ENCODE data around the gene SLC38A3. TPM values are rescaled to one million over a fixed set of nuclear protein-coding genes. Genes with fewer than 3 reads are reported as not detected.

Gene SLC38A3
- total and polyA plus RNA-seq, 2 experiments from 2014 or later, result 24.7 to 56.6 TPM

DNA sequence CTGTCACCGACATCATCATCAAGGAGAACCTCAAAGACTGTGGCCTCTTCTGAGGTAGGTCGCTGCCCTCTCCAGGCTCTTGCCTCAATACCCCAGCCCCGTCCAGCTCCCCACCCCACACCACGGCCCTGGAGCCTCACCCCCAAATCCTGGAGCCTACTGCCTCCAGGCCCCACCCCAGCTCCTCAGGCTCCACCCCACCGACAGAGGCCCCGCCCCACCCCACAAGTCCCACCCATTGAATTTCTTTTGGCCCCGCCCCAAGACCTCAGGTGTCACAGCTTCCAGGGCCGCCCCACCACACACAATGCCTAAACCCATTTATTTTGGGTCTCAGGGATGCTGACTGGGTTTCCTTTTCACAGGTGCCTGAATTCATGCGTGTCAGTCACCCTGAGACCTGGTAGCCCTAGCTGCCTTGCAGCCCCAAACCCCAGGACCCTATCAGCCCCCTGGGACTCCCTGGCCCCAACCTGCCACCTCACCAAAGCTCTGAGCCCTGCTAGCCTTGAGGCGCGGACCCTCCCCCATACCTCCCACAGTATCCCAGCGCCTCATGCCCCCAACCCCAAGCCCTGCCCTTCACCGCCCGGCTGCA lies 10.1 kb upstream of the SLC38A3 start:
- no peaks in the 10 kb centered on the region for H3K4me1 ChIP-seq (ENCODE audit: insufficient read depth)
- TF ChIP-seq, protein P1, sequence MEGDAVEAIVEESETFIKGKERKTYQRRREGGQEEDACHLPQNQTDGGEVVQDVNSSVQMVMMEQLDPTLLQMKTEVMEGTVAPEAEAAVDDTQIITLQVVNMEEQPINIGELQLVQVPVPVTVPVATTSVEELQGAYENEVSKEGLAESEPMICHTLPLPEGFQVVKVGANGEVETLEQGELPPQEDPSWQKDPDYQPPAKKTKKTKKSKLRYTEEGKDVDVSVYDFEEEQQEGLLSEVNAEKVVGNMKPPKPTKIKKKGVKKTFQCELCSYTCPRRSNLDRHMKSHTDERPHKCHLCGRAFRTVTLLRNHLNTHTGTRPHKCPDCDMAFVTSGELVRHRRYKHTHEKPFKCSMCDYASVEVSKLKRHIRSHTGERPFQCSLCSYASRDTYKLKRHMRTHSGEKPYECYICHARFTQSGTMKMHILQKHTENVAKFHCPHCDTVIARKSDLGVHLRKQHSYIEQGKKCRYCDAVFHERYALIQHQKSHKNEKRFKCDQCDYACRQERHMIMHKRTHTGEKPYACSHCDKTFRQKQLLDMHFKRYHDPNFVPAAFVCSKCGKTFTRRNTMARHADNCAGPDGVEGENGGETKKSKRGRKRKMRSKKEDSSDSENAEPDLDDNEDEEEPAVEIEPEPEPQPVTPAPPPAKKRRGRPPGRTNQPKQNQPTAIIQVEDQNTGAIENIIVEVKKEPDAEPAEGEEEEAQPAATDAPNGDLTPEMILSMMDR (IDR thresholded peaks at IDR 0.05; ENCODE audit: poor library complexity), result no peak
- no peak for TF ChIP-seq EZH2 (IDR thresholded peaks at IDR 0.05; ENCODE audit: borderline replicate concordance)
- no peak for TF ChIP-seq EZH2phosphoT487 (IDR thresholded peaks at IDR 0.05; ENCODE audit: low read depth, severe bottlenecking, unreplicated experiment)
- no peak overlapping the region for H3K4me3 ChIP-seq
- 81% methylated on average over 9 of the region's 14 CpGs for WGBS (ENCODE audit: low lambda C conversion rate, missing lambda C conversion rate)
- H3K9me3 ChIP-seq (ENCODE audit: low read depth), result no peaks in the 10 kb centered on the region
- no peaks in the 10 kb centered on the region for H3K36me3 ChIP-seq (replicated peaks; ENCODE audit: insufficient read depth, low read depth)
- no peak overlapping the region for H2AFZ ChIP-seq
- peaks cover 3% of the 10 kb centered on the region for H3K27me3 ChIP-seq
- peak; percentile 52 for DNase-seq (ENCODE audit: low spot score)
- no peaks in the 10 kb centered on the region for H3K79me2 ChIP-seq
- H4K20me1 ChIP-seq (ENCODE audit: insufficient read depth, poor library complexity, severe bottlenecking), result no peaks in the 10 kb centered on the region
- H3K4me2 ChIP-seq, result peak overlapping the region; percentile 68
- no peaks in the 10 kb centered on the region for H3K9me2 ChIP-seq (replicated peaks; ENCODE audit: insufficient read depth)
- peak overlapping the region; percentile 54 for H3K27ac ChIP-seq

DNA sequence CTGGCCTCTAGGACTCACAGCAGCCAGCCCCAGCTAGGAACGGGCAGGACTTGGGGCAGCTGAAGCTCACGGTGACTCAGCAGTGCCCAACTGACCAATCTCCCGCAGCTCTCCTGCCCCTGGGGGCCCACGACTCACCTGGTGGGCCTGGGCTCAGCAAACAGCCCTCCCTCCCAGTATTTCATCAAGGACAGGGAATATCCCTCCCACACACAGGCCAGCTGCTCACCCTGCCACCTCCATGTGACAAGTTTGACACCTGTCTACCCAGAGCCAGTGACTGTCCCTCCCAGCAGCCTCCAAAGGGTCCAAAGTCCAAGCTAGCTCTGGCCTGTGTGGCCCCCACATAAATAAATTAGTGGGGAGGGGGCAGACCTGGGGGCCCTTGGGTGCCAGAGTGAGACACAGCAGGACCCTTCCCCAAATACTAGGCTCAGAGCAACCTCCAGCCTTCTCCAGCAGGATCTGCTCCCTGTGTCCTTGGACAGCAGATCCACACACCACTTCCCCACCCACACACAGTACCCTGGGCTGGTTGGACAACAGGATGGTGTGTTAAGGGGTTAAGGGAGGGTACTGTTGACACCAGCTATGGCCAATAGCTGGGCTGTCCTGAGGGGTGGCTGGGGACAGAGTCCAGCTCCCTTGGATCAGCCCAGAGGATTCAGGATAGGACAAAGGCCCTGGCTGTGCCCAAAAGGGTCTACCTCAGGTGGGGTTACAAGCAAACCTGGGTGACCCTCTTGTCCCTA lies 9.4 kb upstream of the SLC38A3 start:
- Histone ChIP-seq H3K4me2 (no peak overlapping the region), H2AFZ (no peak overlapping the region), H3K36me3 (replicated peaks; ENCODE audit: insufficient read depth, low read depth) (no peaks in the 10 kb centered on the region), H3K79me2 (no peaks in the 10 kb centered on the region), H4K20me1 (ENCODE audit: insufficient read depth, poor library complexity, severe bottlenecking) (no peaks in the 10 kb centered on the region), H3K27ac (peak overlapping the region; percentile 54), H3K9me2 (replicated peaks; ENCODE audit: insufficient read depth) (no peaks in the 10 kb centered on the region), H3K4me1 (ENCODE audit: insufficient read depth) (no peaks in the 10 kb centered on the region), H3K4me3 (no peak overlapping the region), H3K9me3 (ENCODE audit: low read depth) (no peaks in the 10 kb centered on the region), H3K27me3 (peaks cover 3% of the 10 kb centered on the region)
- peak; percentile 63 for DNase-seq (ENCODE audit: low spot score)
- 51% methylated on average over 4 of the region's 4 CpGs for WGBS (ENCODE audit: low lambda C conversion rate, missing lambda C conversion rate)
- TF ChIP-seq, protein P1 (IDR thresholded peaks at IDR 0.05; ENCODE audit: poor library complexity), result no peak
- TF ChIP-seq EZH2 (IDR thresholded peaks at IDR 0.05; ENCODE audit: borderline replicate concordance) (no peak), EZH2phosphoT487 (IDR thresholded peaks at IDR 0.05; ENCODE audit: low read depth, severe bottlenecking, unreplicated experiment) (no peak)

DNA sequence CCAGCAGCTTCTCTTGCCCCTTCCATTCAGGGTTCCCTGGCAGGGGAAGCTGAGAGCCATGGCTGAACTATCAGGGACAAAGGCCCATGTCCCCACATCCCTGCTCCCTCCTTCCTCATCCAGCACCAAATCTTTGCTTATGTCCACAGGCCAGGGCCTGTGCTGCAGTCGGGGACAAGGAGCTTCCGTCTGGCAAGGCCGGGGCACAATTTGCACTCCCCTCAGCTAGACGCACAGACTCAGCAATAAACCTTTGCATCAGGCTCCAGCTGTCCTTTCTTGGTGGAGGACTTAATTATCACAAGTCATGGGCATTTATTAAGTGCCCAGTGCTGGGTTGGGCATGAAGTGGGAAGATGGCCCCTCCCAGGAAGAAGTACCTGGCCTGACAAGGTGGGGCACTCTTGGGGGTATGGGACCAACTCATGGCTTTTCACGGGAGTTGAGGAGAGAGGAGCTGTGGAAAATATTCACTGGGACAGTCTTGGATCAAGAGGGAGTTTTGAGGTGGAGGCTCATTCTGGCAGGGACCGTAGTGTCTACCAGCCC lies 8.7 kb upstream of the SLC38A3 start:
- Histone ChIP-seq H3K4me1 (ENCODE audit: insufficient read depth) (no peaks in the 10 kb centered on the region), H3K9me2 (replicated peaks; ENCODE audit: insufficient read depth) (no peaks in the 10 kb centered on the region), H3K27me3 (peaks cover 3% of the 10 kb centered on the region), H3K79me2 (no peaks in the 10 kb centered on the region), H3K27ac (peak overlapping the region; percentile 54), H2AFZ (no peak overlapping the region), H3K9me3 (ENCODE audit: low read depth) (no peaks in the 10 kb centered on the region), H3K4me3 (no peak overlapping the region), H3K4me2 (no peak overlapping the region), H3K36me3 (replicated peaks; ENCODE audit: insufficient read depth, low read depth) (no peaks in the 10 kb centered on the region), H4K20me1 (ENCODE audit: insufficient read depth, poor library complexity, severe bottlenecking) (no peaks in the 10 kb centered on the region)
- 71% methylated on average over 6 of the region's 6 CpGs for WGBS (ENCODE audit: low lambda C conversion rate, missing lambda C conversion rate)
- TF ChIP-seq EZH2phosphoT487 (IDR thresholded peaks at IDR 0.05; ENCODE audit: low read depth, severe bottlenecking, unreplicated experiment) (no peak), EZH2 (IDR thresholded peaks at IDR 0.05; ENCODE audit: borderline replicate concordance) (no peak)
- TF ChIP-seq, protein P1 (IDR thresholded peaks at IDR 0.05; ENCODE audit: poor library complexity), result no peak
- DNase-seq (ENCODE audit: low spot score), result no peak

Data from hepatocyte (in vitro differentiated cells).